SIG-M5 (cell line): ENCODE data around the gene CASTOR2.
"Not testable (repeated sequence)": the region's sequence is repeated elsewhere in the genome, so short reads cannot be mapped to it uniquely, and the experiment has no call there.

Experiments used
- DNase-seq: peaks from one replicate; lab custom pipeline; 2025; lab: John Stamatoyannopoulos, UW

CASTOR2 gene

GRCh38 chr7:74994869-74995543, 30.5 kb downstream of the CASTOR2 start:
- not testable (repeated sequence) for DNase-seq

GRCh38 chr7:74996361-74996760, 31.9 kb downstream of the CASTOR2 start:
- DNase-seq, result not testable (repeated sequence)

- DNase-seq, result not testable (repeated sequence)
These were observed 33.3 kb downstream of the CASTOR2 start for GRCh38 chr7:74997811-74998210.

- DNase-seq, result not testable (repeated sequence)
These were observed 36.9 kb downstream of the CASTOR2 start for GRCh38 chr7:75001356-75001755.

GRCh38 chr7:75010036-75010435, 45.5 kb downstream of the CASTOR2 start:
- no peak for DNase-seq

- DNase-seq, result no peak
These were observed 53.3 kb downstream of the CASTOR2 start for GRCh38 chr7:75017832-75018231.

- no peak for DNase-seq
These were observed 54.3 kb downstream of the CASTOR2 start for GRCh38 chr7:75018570-75019364.

- no peak for DNase-seq
These were observed 55.3 kb downstream of the CASTOR2 start for GRCh38 chr7:75019800-75020199.

GRCh38 chr7:75024922-75025321, 60.4 kb downstream of the CASTOR2 start:
- no peak for DNase-seq

- no peak for DNase-seq
These were observed 63.8 kb downstream of the CASTOR2 start for GRCh38 chr7:75028299-75028698.

GRCh38 chr7:75033064-75033463, 68.6 kb downstream of the CASTOR2 start:
- DNase-seq, result no peak

GRCh38 chr7:75033826-75034225, 69.3 kb downstream of the CASTOR2 start:
- DNase-seq, result no peak

- DNase-seq, result no peak
These were observed 74.0 kb downstream of the CASTOR2 start for GRCh38 chr7:75038508-75038907.

GRCh38 chr7:75039166-75039565, 74.7 kb downstream of the CASTOR2 start:
- no peak for DNase-seq

GRCh38 chr7:75039709-75040108, 75.2 kb downstream of the CASTOR2 start:
- DNase-seq, result no peak

- DNase-seq, result no peak
These were observed 76.0 kb downstream of the CASTOR2 start for GRCh38 chr7:75040512-75040911.

- no peak for DNase-seq
These were observed 77.8 kb downstream of the CASTOR2 start for GRCh38 chr7:75042286-75042685.

- no peak for DNase-seq
These were observed 78.6 kb downstream of the CASTOR2 start for GRCh38 chr7:75042831-75043703.

GRCh38 chr7:75045881-75046280, 81.4 kb downstream of the CASTOR2 start:
- no peak for DNase-seq

- DNase-seq, result no peak
These were observed 84.2 kb downstream of the CASTOR2 start for GRCh38 chr7:75048435-75049379.

- no peak for DNase-seq
These were observed 85.3 kb downstream of the CASTOR2 start for GRCh38 chr7:75049817-75050216.
